Lung (tissue), 12 donors: ENCODE data around the gene FSIP1. TPM values are rescaled to one million over a fixed set of nuclear protein-coding genes. Genes with fewer than 3 reads are reported as not detected.

ENCODE experiments used
- ATAC-seq: fragments of 200-7000 bp; cut with Tn5 transposase; one replicate; pipeline ENCODE4 v1.9.1; 2020; ENCODE audit warnings: moderate number of reproducible peaks; ENCODE audit not compliant: insufficient read depth, low FRiP score
- DNase-seq, 3 donors: peaks; one replicate each; pipeline ENCODE4 v3.0.0-alpha.2; 2013 to 2017
- H3K27ac ChIP-seq, 2 donors: one replicate each; pipeline ENCODE4 v1.5.1; 2013; ENCODE audit warnings: mild to moderate bottlenecking in 2 of 2, moderate library complexity in 2 of 2, control low read depth in 1 of 2, inconsistent platforms in 1 of 2, low read depth in 1 of 2, low read length in 1 of 2
- H3K27me3 ChIP-seq, 3 donors: one replicate each; pipeline ENCODE4 v1.5.1; 2013; ENCODE audit warnings: low read length in 2 of 3; ENCODE audit not compliant: control insufficient read depth in 3 of 3, insufficient read depth in 3 of 3
- H3K36me3 ChIP-seq, 4 donors: one replicate each; pipeline ENCODE4 v1.5.1; 2013; ENCODE audit warnings: low read length in 4 of 4, mild to moderate bottlenecking in 1 of 4, moderate library complexity in 1 of 4; ENCODE audit not compliant: control insufficient read depth in 4 of 4, insufficient read depth in 4 of 4
- H3K4me1 ChIP-seq, 5 donors: one replicate each; pipeline ENCODE4 v1.5.1; 2013; ENCODE audit warnings: low read length in 5 of 5, mild to moderate bottlenecking in 2 of 5, moderate library complexity in 1 of 5; ENCODE audit not compliant: control insufficient read depth in 5 of 5, insufficient read depth in 5 of 5
- H3K4me3 ChIP-seq: one replicate; pipeline ENCODE4 v1.5.1; 2013; ENCODE audit warnings: mild to moderate bottlenecking, control low read depth, moderate library complexity
- H3K9ac ChIP-seq, 2 donors: one replicate each; pipeline ENCODE4 v1.5.1; 2013; ENCODE audit warnings: low read length in 2 of 2, control low read depth in 1 of 2; ENCODE audit not compliant: insufficient read depth in 1 of 2
- H3K9me3 ChIP-seq, 4 donors: one replicate each; pipeline ENCODE4 v1.5.1; 2013; ENCODE audit warnings: low read length in 3 of 4, mild to moderate bottlenecking in 1 of 4, moderate library complexity in 1 of 4; ENCODE audit not compliant: control insufficient read depth in 4 of 4, insufficient read depth in 3 of 4
- CTCF ChIP-seq: IDR thresholded peaks from 2 replicates; pipeline ENCODE4 v1.5.1; 2012; ENCODE audit warnings: mild to moderate bottlenecking; ENCODE audit errors: control extremely low read depth, extremely low read depth
- WGBS, 2 donors: extraction: QIAGEN DNeasy Blood & Tissue Kit; methylation state at CpG; one replicate each; pipeline ENCODE4 v1.1.7; 2013; 5-methylcytosine and 5-hydroxymethylcytosine counted together
- polyA plus RNA-seq, 2 donors: library from polyadenylated mRNA; stranded (reverse); fragments of 200-250 nt; gene quantifications; one replicate each; pipeline ENCODE4 v1.2.1, GENCODE V29; 2013
- total RNA-seq, 2 donors: library from RNA; depleted of rRNA in 1 of 2; stranded (reverse); fragments of >200 nt in 1 of 2; gene quantifications; one replicate each; pipeline ENCODE4 v1.2.1, GENCODE V29; 2014 to 2021
- donor health status: control.
- donor health status: control.
- donor health status: Bipolar disorder and iron deficiency.
- donor health status: healthy.
- donor health status: DM: yes; HTN: yes; CAD: no.

Gene FSIP1
- total and polyA plus RNA-seq, 4 donors = 0.35 to 2.2 (median 0.98) TPM

- no peak overlapping the region for H3K4me3 ChIP-seq
- H3K27ac ChIP-seq = no peak overlapping the region
- no peak for ATAC-seq
- no peak overlapping the region for H3K9ac ChIP-seq
- peaks cover 0 to 27% (median 0%) of the 10 kb centered on the region in 5 donors for H3K4me1 ChIP-seq
- WGBS, 2 donors = 91 to 92% methylated on average over 1 of the region's 1 CpG
- no peaks in the 10 kb centered on the region for H3K27me3 ChIP-seq
- H3K36me3 ChIP-seq = no peaks in the 10 kb centered on the region
- TF ChIP-seq CTCF = no peak
- DNase-seq = no peak
- no peaks in the 10 kb centered on the region for H3K9me3 ChIP-seq
These were observed 160.7 kb downstream of the FSIP1 start for GRCh38 chr15:39621976-39622375.

- DNase-seq = no peak
- WGBS, 2 donors = 76 to 88% methylated on average over 1 of the region's 1 CpG
- Histone ChIP-seq H3K4me1 (peaks cover 0 to 26% (median 0%) of the 10 kb centered on the region in 5 donors), H3K27ac (no peak overlapping the region), H3K4me3 (no peak overlapping the region), H3K36me3 (no peaks in the 10 kb centered on the region), H3K27me3 (no peaks in the 10 kb centered on the region), H3K9me3 (no peaks in the 10 kb centered on the region), H3K9ac (no peak overlapping the region)
- no peak for ATAC-seq
- TF ChIP-seq CTCF = no peak
These were observed 161.4 kb downstream of the FSIP1 start for GRCh38 chr15:39621210-39621609.

- TF ChIP-seq CTCF = no peak
- no peak overlapping the region for H3K9ac ChIP-seq
- H3K4me1 ChIP-seq = peaks cover 0 to 6% (median 0%) of the 10 kb centered on the region in 5 donors
- ATAC-seq = no peak
- H3K27me3 ChIP-seq = no peaks in the 10 kb centered on the region
- H3K9me3 ChIP-seq = no peaks in the 10 kb centered on the region
- no peak overlapping the region for H3K4me3 ChIP-seq
- H3K36me3 ChIP-seq = no peaks in the 10 kb centered on the region
- DNase-seq = peak in 1 of 3 donors; percentile 43
- H3K27ac ChIP-seq = no peak overlapping the region
- WGBS, 2 donors = 79 to 86% methylated on average over 3 of the region's 3 CpGs
These were observed 164.4 kb downstream of the FSIP1 start for GRCh38 chr15:39618063-39618823.
